Brain microvascular endothelial cell (primary cell): ENCODE data around the gene SETD1B.
A peak's percentile ranks its signal among the peaks of the same experiment; 100 is the strongest.
"Not testable (repeated sequence)": the region's sequence is repeated elsewhere in the genome, so short reads cannot be mapped to it uniquely, and the experiment has no call there.

ENCODE experiments used
- DNase-seq: peaks from one replicate; pipeline ENCODE4 v3.0.0-alpha.2; 2020
- H3K27ac ChIP-seq: fragments of 250-450 bp; sonication (Bioruptor Pico); 2 replicates; pipeline ENCODE4 v1.5.1; 2020; ENCODE audit warnings: mild to moderate bottlenecking, moderate library complexity
- H3K27me3 ChIP-seq: fragments of 250-450 bp; sonication (Bioruptor Pico); replicated peaks from 2 replicates; pipeline ENCODE4 v1.5.1; 2020; ENCODE audit warnings: mild to moderate bottlenecking
- H3K36me3 ChIP-seq: fragments of 250-450 bp; sonication (Bioruptor Pico); replicated peaks from 2 replicates; pipeline ENCODE4 v1.5.1; 2020; ENCODE audit warnings: mild to moderate bottlenecking
- H3K4me3 ChIP-seq: 2 replicates; pipeline ENCODE4 v1.5.1; 2011; ENCODE audit warnings: low read depth, mild to moderate bottlenecking, control low read depth, low read length, moderate library complexity
- CTCF ChIP-seq: IDR thresholded peaks from 2 replicates; pipeline ENCODE4 v1.5.1; 2011; ENCODE audit warnings: low read depth, mild to moderate bottlenecking, moderate library complexity, low read length, control low read depth, inconsistent platforms; ENCODE audit errors: missing control alignments
- in situ Hi-C: cut with HindIII; loops from 2 replicates; pipeline ENCODE4 v1.10.0; 2017; ENCODE audit warnings: low sequenced_read_pairs, low pct_ligation_motif_present

SETD1B gene

DNA sequence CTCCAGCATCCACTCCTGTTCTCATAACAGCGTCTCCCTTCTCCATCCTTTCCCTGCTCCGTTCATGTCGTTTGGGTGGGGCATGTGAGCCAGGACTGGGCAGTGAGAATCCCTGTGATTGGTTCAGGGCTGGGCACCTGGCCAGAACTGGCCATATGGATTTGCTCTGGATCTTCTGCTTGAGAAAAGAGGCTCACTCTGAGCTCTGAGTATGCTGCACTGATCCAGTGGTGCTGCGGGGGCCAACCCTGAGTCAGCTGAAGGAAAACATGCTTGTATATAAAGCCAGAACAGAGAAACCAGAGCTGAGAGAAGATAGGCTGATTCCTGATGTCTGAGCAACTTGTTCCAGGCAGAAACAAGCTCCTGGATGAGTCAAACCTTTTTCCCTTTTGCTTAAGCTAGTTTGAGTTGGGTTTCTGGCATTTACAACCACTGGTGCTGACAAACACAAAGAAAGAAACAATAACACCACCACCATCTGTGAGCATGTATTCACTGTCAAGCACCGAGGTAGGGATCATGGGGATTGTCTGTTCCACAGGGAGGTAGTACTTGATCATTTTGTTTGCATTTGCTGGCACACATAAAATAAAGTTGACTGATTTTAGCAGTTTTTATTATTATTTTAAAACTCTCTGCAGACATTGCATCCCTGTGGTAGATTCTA lies 68.9 kb downstream of the SETD1B start:
- no peak for TF ChIP-seq CTCF
- H3K27ac ChIP-seq = peak overlapping the region; percentile 29
- DNase-seq = peak; percentile 84
- no peak overlapping the region for H3K4me3 ChIP-seq
- H3K27me3 ChIP-seq = no peaks in the 10 kb centered on the region
- no peaks in the 10 kb centered on the region for H3K36me3 ChIP-seq
- in situ Hi-C loops = no loop called here

DNA sequence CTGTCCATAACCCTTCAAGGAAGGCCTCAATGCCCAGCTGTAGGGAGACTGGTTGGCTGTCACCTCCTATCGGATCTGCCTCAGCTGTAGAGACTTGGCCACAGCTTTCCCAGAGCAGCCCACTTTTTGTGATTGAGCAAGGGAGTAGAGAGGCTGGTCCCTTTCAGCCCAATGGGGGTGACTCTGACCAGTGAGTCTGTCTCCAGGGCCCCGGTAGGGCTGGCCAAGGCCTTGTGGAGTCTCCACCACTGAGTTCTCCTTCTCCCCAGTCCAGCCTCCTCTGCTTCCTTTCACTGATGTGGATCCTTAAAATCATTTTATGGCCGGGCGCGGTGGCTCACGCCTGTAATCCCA lies 69.4 kb downstream of the SETD1B start:
- no peaks in the 10 kb centered on the region for H3K27me3 ChIP-seq
- TF ChIP-seq CTCF = no peak
- no peak overlapping the region for H3K4me3 ChIP-seq
- DNase-seq = no peak
- H3K27ac ChIP-seq = peak overlapping the region; percentile 29
- in situ Hi-C loops = no loop called here
- no peaks in the 10 kb centered on the region for H3K36me3 ChIP-seq

GRCh38 chr12:121874071-121874470 lies 70.3 kb downstream of the SETD1B start:
- in situ Hi-C loops = no loop called here
- H3K27me3 ChIP-seq = no peaks in the 10 kb centered on the region
- H3K27ac ChIP-seq = no peak overlapping the region
- DNase-seq = no peak
- H3K4me3 ChIP-seq = no peak overlapping the region
- no peak for TF ChIP-seq CTCF
- no peaks in the 10 kb centered on the region for H3K36me3 ChIP-seq

DNA sequence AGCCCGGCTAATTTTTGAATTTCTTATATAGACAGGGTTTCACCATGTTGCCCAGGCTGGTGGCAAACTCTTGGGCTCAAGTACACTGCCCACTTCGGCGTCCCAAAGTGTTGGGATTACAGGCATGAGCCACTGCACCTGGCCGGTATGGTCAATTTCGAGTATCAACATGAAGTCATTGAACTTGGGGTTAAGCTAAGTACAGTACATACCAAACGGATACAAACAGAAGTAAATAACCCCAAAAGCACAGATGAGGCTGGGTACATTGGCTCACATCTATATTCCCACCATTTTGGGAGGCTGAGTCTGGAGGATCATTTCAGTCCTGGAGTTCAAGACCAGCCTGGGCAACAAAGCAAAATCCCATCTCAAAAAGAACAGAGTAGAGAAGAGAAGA lies 71.8 kb downstream of the SETD1B start:
- Histone ChIP-seq H3K36me3 (no peaks in the 10 kb centered on the region), H3K4me3 (no peak overlapping the region), H3K27ac (no peak overlapping the region), H3K27me3 (no peaks in the 10 kb centered on the region)
- TF ChIP-seq CTCF = no peak
- no peak for DNase-seq
- in situ Hi-C loops = no loop called here

DNA sequence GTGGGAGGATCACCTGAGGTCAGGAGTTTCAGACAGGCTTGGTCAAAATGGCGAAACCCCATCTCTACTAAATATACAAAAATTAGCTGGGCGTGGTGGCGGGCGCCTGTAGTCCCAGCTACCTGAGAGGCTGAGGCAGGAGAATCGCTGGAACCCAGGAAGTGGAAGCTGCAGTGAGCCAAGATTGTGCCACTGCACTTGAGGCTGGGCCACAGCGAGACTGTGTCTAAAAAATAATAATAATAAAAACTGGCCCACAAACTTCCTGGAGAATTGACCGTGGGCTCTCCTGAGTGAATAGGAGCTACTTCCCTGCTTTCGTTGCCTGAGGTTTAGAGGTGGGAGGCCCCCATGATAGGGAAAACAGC lies 72.3 kb downstream of the SETD1B start:
- H3K36me3 ChIP-seq, in situ Hi-C loops, H3K27ac ChIP-seq, H3K27me3 ChIP-seq, DNase-seq, H3K4me3 ChIP-seq: not testable (repeated sequence)
